ENCODE data around the gene TMED6. TPM values are rescaled to one million over a fixed set of nuclear protein-coding genes. Genes with fewer than 3 reads are reported as not detected.

TMED6 gene
- total RNA-seq, 4 donors from 2014 or later: 2.2 TPM; not detected in 3

GRCh38 chr16:69381231-69381630 lies 29.6 kb upstream of the TMED6 start:
- H3K27me3 ChIP-seq: no peaks in the 10 kb centered on the region
- 51 to 72% methylated on average over 2 of the region's 2 CpGs for WGBS, 2 donors (ENCODE audit: low coverage in 1 of 2)
- no peak overlapping the region for H3K4me3 ChIP-seq
- no peak overlapping the region for H3K27ac ChIP-seq
- H3K36me3 ChIP-seq: peaks cover 0 to 81% of the 10 kb centered on the region in 2 donors
- no peak for ATAC-seq
- no peaks in the 10 kb centered on the region for H3K9me3 ChIP-seq
- TF ChIP-seq EP300 (IDR thresholded peaks at IDR 0.05) (no peak), POLR2A (IDR thresholded peaks at IDR 0.05) (no peak), POLR2AphosphoS5 (IDR thresholded peaks at IDR 0.05) (no peak)
- TF ChIP-seq, protein P1, sequence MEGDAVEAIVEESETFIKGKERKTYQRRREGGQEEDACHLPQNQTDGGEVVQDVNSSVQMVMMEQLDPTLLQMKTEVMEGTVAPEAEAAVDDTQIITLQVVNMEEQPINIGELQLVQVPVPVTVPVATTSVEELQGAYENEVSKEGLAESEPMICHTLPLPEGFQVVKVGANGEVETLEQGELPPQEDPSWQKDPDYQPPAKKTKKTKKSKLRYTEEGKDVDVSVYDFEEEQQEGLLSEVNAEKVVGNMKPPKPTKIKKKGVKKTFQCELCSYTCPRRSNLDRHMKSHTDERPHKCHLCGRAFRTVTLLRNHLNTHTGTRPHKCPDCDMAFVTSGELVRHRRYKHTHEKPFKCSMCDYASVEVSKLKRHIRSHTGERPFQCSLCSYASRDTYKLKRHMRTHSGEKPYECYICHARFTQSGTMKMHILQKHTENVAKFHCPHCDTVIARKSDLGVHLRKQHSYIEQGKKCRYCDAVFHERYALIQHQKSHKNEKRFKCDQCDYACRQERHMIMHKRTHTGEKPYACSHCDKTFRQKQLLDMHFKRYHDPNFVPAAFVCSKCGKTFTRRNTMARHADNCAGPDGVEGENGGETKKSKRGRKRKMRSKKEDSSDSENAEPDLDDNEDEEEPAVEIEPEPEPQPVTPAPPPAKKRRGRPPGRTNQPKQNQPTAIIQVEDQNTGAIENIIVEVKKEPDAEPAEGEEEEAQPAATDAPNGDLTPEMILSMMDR (IDR thresholded peaks at IDR 0.05): no peak
- peaks cover 0 to 36% (median 0%) of the 10 kb centered on the region in 3 donors for H3K4me1 ChIP-seq

DNA sequence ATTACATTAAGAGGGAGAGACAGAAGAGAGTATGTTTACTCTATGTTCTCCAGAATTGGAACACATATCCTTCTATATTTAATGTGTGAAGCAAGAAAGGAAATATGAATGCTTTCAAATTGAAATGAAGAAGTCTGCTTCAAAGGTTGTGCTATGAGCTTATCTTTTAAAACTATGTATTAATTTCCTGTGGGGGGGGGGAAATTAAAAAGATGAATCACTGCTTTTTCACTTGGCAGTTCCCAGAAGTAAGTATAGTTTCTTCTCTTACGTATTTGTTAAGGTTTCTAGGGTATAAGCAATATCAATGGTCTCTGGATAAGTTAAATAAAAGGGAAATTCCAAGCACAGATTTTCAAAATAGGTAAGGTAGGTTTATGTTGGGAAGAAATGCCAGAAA lies 27.2 kb upstream of the TMED6 start:
- peaks cover 0 to 20% (median 0%) of the 10 kb centered on the region in 3 donors for H3K4me1 ChIP-seq
- ATAC-seq: no peak
- 30 to 50% methylated on average over 1 of the region's 1 CpG for WGBS, 2 donors (ENCODE audit: low coverage in 1 of 2)
- H3K4me3 ChIP-seq: no peak overlapping the region
- TF ChIP-seq POLR2A (IDR thresholded peaks at IDR 0.05) (no peak), POLR2AphosphoS5 (IDR thresholded peaks at IDR 0.05) (no peak), EP300 (IDR thresholded peaks at IDR 0.05) (no peak)
- TF ChIP-seq, protein P1 (IDR thresholded peaks at IDR 0.05): no peak
- H3K27ac ChIP-seq: no peak overlapping the region
- no peaks in the 10 kb centered on the region for H3K27me3 ChIP-seq
- no peaks in the 10 kb centered on the region for H3K9me3 ChIP-seq
- H3K36me3 ChIP-seq: peaks cover 0 to 85% of the 10 kb centered on the region in 2 donors

- TF ChIP-seq EP300 (IDR thresholded peaks at IDR 0.05): no peak
- TF ChIP-seq, protein P1 (IDR thresholded peaks at IDR 0.05): no peak
- no peak for TF ChIP-seq POLR2A (IDR thresholded peaks at IDR 0.05)
- no peak for TF ChIP-seq POLR2AphosphoS5 (IDR thresholded peaks at IDR 0.05)
- Histone ChIP-seq H3K36me3 (peaks cover 0 to 85% of the 10 kb centered on the region in 2 donors), H3K9me3 (no peaks in the 10 kb centered on the region), H3K27ac (no peak overlapping the region), H3K4me1 (peaks cover 0 to 15% (median 0%) of the 10 kb centered on the region in 3 donors), H3K4me3 (no peak overlapping the region), H3K27me3 (no peaks in the 10 kb centered on the region)
- 100% methylated on average over 1 of the region's 1 CpG; no CpG with 5 or more reads in 1 of the 2 donors for WGBS, 2 donors (ENCODE audit: low coverage in 1 of 2)
- no peak for ATAC-seq
Measured at GRCh38 chr16:69378036-69378435, 26.4 kb upstream of the TMED6 start.

- WGBS, 2 donors (ENCODE audit: low coverage in 1 of 2): 90 to 92% methylated on average over 6 to 8 of the region's 10 CpGs
- Histone ChIP-seq H3K4me1 (peaks cover 0 to 1% (median 0%) of the 10 kb centered on the region in 3 donors), H3K27ac (no peak overlapping the region), H3K27me3 (no peaks in the 10 kb centered on the region), H3K4me3 (no peak overlapping the region), H3K36me3 (peaks cover 0 to 84% of the 10 kb centered on the region in 2 donors), H3K9me3 (no peaks in the 10 kb centered on the region)
- no peak for ATAC-seq
- TF ChIP-seq, protein P1 (IDR thresholded peaks at IDR 0.05): no peak
- TF ChIP-seq POLR2AphosphoS5 (IDR thresholded peaks at IDR 0.05): no peak
- no peak for TF ChIP-seq POLR2A (IDR thresholded peaks at IDR 0.05)
- no peak for TF ChIP-seq EP300 (IDR thresholded peaks at IDR 0.05)
Measured at GRCh38 chr16:69376393-69377059, 24.9 kb upstream of the TMED6 start.

GRCh38 chr16:69373019-69373418 lies 21.4 kb upstream of the TMED6 start:
- no peak overlapping the region for H3K4me3 ChIP-seq
- H3K27me3 ChIP-seq: no peaks in the 10 kb centered on the region
- WGBS, 2 donors (ENCODE audit: low coverage in 1 of 2): 86% methylated on average over 1 of the region's 1 CpG; no CpG with 5 or more reads in 1 of the 2 donors
- H3K9me3 ChIP-seq: no peaks in the 10 kb centered on the region
- H3K27ac ChIP-seq: no peak overlapping the region
- H3K4me1 ChIP-seq: no peaks in the 10 kb centered on the region
- H3K36me3 ChIP-seq: peaks cover 0 to 84% of the 10 kb centered on the region in 2 donors
- no peak for ATAC-seq
- TF ChIP-seq, protein P1 (IDR thresholded peaks at IDR 0.05): no peak
- TF ChIP-seq EP300 (IDR thresholded peaks at IDR 0.05): no peak
- no peak for TF ChIP-seq POLR2AphosphoS5 (IDR thresholded peaks at IDR 0.05)
- no peak for TF ChIP-seq POLR2A (IDR thresholded peaks at IDR 0.05)

Data from gastroesophageal sphincter (tissue), 4 donors.